HG03039 (cell line): ENCODE measurements around the gene STXBP6.
"Not testable (repeated sequence)": the region's sequence is repeated elsewhere in the genome, so short reads cannot be mapped to it uniquely, and the experiment has no call there.

ENCODE experiments used
- ATAC-seq: cut with Tn5 transposase; IDR thresholded peaks from one replicate; pipeline ENCODE4 v1.9.1; 2021; ENCODE audit warnings: mild to moderate bottlenecking, moderate library complexity; ENCODE audit not compliant: unreplicated experiment

STXBP6 gene

GRCh38 chr14:24838945-24839616, 210.9 kb downstream of the STXBP6 start:
- no peak for ATAC-seq

- no peak for ATAC-seq
Measured at GRCh38 chr14:24837280-24838046, 212.5 kb downstream of the STXBP6 start.

GRCh38 chr14:24836324-24836723, 213.6 kb downstream of the STXBP6 start:
- not testable (repeated sequence) for ATAC-seq

- no peak for ATAC-seq
Measured at GRCh38 chr14:24834956-24835355, 215.0 kb downstream of the STXBP6 start.

- ATAC-seq = no peak
Measured at GRCh38 chr14:24833385-24833784, 216.6 kb downstream of the STXBP6 start.

GRCh38 chr14:24831677-24832076, 218.3 kb downstream of the STXBP6 start:
- no peak for ATAC-seq

- no peak for ATAC-seq
Measured at GRCh38 chr14:24829862-24830261, 220.1 kb downstream of the STXBP6 start.

GRCh38 chr14:24828486-24828885, 221.5 kb downstream of the STXBP6 start:
- no peak for ATAC-seq

- ATAC-seq = no peak
Measured at GRCh38 chr14:24826390-24826789, 223.6 kb downstream of the STXBP6 start.

- no peak for ATAC-seq
Measured at GRCh38 chr14:24820616-24821015, 229.3 kb downstream of the STXBP6 start.

GRCh38 chr14:24818823-24819341, 231.1 kb downstream of the STXBP6 start:
- no peak for ATAC-seq

GRCh38 chr14:24818058-24818822, 231.7 kb downstream of the STXBP6 start:
- no peak for ATAC-seq

GRCh38 chr14:24817212-24818057, 232.5 kb downstream of the STXBP6 start:
- no peak for ATAC-seq

- ATAC-seq = no peak
Measured at GRCh38 chr14:24816929-24817211, 233.1 kb downstream of the STXBP6 start.

- ATAC-seq = no peak
Measured at GRCh38 chr14:24816011-24816928, 233.7 kb downstream of the STXBP6 start.

GRCh38 chr14:24815543-24815942, 234.4 kb downstream of the STXBP6 start:
- no peak for ATAC-seq

GRCh38 chr14:24814944-24815343, 235.0 kb downstream of the STXBP6 start:
- no peak for ATAC-seq

GRCh38 chr14:24814346-24814745, 235.6 kb downstream of the STXBP6 start:
- no peak for ATAC-seq

GRCh38 chr14:24813819-24814259, 236.1 kb downstream of the STXBP6 start:
- no peak for ATAC-seq
